ENCODE results near the gene LRGUK.
"Not testable (repeated sequence)": the region's sequence is repeated elsewhere in the genome, so short reads cannot be mapped to it uniquely, and the experiment has no call there.

LRGUK gene

DNA sequence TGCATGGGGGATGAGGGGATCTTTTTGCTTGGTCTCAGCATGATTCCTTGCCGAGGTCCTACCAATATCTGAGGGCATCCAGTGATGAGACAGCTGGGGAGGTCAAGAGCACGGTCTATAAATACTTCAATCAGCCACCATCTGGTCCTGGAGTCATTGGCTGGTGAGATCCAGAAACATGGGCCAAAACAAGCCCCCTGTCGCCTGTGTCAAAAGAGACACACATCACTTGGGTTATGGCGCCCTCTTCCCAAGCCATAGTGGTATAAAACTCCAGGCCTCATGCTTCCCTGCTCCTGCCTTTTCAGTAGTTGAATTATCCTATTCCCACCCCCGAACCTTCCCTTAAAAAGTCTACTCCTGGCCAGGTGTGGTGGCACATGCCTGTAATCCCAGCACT is 128.7 kb downstream of the LRGUK start:
- DNase-seq: no peak

DNA sequence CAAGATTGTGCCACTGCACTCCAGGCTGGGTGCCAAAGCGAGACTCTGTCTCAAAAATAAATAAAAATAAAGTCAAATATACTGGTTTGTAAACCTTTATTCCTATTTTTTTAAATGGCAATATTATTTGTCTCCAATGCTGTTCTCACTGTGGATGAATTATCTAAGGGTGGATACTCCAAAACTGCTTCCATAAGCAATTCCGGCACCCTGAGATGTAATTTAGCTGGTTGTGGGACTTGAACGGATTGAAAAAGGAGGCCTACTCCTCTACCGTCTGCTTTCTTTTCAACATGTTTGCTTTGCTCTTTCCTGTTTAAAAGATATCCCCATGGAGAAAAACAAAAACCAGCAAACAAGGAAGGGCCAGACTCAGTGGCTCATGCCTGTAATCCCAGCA is 135.2 kb downstream of the LRGUK start:
- no peak for DNase-seq

DNA sequence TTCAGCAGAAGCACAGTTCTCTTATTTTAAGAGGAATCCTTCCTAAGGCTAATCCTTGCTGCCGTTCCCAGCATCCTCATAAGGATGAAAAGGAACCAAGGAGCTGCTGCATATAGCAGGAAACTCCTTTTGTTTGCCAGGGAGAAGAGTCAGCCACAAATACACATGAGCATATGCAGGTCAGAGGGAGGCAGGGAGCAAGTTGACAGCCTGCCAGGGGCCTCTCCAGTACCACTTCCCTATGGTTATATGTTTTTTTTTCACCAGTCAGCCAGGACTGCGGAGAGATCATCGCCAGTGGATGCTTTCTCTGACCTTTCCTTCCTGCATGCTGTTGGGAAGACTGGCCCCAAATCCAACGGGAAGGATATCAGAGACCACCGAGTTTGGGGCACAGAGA is 149.8 kb downstream of the LRGUK start:
- DNase-seq: no peak

DNA sequence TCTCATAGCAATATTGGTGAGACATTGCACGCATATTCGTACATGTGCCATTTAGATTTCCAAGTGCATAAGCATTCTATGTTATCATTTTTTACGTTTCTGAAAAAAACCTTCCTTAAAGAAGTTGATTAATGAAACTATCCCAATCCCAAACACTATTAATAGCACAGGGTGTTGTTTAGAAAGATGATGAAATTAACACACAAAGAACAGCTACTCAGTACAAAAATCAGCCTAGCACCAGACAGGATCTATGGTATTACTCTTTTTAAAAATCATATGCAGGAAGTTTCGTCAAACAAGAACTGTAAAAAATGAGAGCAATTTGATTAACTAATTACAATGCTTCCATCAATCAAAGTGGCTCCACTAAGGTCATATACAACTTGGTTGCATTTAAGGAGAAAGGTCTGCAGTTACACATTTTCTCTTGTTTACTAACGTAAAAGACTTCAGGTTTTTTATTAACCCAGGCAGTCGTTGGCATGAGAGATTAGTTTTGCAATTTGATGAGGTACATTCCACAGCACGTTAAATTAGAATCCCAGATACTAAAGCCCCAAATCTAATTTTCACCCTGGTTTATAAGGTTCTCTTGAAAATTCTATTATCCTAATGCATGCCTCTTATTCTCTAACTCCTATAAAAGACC is 151.5 kb downstream of the LRGUK start:
- DNase-seq: no peak

DNA sequence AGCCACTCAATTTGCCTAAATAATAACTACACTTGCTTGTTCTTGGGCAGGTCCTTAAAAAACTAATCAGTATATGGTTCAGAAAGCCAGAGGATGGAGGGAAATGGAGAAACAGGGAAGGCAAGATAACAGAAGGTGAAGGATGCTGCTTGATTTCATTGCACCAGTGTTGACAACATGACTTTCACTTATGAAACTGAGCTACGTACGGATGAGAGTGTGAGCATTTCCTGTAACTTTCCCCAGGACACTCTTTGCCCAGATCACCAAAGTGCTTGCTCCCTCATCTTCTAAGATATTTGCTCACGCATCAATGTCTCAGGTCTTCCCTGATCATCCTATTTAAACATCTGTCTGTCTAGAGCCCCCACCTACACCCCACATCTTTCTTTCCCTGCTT is 152.2 kb downstream of the LRGUK start:
- no peak for DNase-seq

DNA sequence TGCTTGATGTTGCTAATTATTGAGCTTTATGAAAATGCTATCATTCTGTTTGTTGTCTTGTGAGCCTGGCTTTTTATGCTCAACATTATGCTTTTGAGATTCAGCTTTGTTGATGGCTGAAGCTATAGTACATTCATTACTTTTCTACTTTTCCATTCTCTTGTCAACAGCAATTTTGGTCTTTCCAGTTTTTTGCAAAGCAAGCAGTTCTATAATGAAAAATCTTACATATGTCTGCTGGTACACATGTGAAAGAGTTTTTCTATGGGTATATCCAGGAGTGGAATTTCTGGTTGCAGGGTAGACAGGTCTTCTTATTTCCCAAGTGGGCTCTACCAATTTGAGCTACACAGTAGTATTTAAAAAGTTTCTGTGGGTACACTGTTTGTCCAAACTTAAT is 152.8 kb downstream of the LRGUK start:
- no peak for DNase-seq

DNA sequence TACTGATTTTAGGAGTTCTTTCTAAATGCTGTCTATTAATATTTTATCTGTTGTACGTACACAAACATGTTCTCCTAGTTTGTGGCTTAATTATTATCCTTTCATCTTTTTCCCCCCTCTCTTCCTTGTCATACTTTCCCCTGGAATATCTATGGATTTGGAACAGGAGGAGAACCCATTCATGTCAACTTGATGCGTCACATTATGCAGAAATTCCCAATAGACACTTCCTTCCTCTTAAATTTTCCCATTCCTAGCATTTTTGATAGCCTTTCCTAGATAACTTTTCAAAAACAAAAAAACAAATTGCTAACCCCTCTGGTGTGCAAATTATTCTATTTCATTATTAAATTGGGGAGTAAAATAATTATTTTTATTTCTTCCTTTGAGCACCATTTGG is 153.4 kb downstream of the LRGUK start:
- DNase-seq: no peak

DNA sequence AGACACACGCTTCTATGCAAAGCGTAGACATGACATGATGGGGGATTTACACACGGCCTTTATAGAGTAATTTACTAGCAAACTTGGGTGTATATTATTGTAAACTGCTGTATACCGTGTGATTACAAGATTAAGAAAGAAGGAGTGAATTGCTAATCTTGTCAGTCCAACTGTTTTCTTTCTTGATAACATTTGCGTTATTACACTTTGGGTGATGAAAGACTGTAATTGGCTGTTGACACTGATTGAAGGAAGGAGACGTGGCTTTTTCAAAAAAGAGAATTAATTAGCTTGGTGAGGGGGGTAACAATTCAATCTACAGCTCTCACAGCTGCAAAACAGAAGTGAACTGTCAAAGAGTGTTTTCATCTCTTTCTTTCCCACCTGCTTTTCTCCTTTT is 156.9 kb downstream of the LRGUK start:
- no peak for DNase-seq

DNA sequence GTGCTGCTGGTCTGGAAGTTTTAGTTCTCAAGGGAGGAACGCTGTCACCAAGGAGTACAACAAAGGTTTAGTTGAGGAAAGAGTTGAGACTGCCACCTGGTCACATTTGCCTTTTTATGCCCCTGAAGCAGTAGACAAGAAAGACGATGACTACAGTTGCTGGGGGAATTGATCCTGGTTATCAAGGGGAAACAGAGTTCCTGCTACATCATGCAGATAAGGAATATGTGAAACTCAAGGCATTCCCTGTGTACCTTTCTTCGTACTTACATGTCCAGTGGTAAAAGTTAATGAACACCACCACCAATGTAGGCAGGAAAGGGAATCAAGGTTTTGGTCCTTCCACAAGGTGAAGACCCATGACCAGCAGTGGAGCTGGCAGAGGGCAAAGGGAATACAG is 157.8 kb downstream of the LRGUK start:
- no peak for DNase-seq

DNA sequence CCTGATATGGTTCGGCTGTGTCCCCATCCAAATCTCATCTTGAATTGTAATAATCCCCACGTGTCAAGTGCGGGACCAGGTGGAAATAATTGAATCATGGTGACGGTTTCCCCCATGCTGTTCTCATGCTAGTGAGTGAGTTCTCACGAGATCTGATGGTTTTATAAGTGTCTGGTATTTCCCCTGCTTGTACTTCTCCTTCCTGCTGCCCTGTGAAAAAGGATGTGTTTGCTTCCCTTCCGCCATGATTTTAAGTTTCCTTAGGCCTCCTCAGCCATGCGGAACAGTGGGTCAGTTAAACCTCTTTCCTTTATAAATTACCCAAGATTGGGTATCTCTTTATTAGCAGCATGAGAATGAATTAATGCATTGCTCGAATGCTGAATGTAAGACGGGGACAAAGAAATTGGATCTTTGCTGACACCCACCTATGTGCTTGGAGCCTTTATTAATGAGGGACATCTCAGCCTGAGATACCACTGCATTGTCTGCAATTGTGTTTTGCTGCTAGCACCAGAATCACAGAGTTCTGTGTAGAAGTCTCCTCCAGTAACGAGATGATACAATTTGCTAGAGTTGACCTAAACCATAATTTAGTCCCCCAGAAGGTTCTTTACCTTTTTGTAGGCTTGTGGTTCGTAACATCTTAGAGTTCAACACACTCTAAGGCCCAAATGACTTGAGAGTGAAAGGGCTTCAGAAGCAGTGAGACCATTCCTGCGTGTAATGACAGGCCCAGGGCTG is 160.9 kb downstream of the LRGUK start:
- no peak for DNase-seq

DNA sequence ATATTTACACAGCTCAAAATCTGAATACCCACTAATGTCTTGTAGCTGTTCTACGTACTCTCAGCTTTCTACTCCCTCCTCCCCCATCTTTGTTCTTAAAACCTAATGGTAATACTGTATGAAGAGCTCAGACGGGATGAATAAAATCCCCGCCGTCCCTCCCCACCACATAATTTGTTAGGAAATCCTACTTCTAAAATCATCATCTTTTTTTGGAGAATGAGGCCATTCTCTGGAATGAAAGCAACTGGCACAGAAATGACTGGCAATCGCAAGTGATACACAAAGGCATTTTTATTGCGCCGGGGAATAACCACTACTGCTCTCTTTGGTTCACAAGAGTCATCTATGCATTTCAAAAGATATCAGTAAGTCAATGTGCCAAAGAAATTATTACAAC is 162.3 kb downstream of the LRGUK start:
- no peak for DNase-seq

DNA sequence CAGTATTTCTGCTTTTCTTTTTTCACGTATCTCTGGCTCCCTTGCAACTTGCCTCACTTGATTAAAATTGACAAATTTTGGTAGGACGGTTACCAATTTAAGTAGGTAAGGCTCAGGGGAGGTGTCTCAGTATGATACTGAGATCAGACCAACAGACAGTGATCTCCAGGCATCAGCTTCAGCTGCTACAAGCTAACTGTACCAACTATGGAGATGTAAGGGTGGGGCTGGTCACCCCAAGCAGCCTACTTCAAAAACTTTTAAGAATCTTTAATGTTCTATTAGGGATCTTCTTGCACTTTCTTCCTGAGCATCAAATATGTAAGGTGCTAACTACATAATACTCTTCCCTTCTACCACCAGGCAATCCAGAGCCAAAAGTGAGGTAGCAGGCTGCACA is 162.7 kb downstream of the LRGUK start:
- DNase-seq: no peak

DNA sequence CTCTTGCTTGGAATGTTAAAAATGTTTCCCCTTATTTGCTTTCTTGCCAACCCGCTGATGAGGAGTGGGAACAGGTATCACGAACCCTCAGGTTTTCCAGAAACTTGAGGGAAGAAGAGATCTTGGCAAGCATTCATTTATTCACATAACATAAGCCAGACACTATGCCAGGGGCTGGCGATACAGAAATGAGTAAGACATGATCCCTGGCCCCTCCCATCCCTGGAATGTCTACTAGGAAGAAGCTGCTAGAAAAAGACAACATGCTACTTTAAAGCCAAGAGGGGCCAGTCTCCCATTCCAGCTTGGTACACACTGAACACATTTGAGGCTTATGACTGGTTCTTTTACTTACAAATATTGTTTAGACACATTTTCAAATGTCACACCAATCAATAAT is 163.1 kb downstream of the LRGUK start:
- DNase-seq: no peak

DNA sequence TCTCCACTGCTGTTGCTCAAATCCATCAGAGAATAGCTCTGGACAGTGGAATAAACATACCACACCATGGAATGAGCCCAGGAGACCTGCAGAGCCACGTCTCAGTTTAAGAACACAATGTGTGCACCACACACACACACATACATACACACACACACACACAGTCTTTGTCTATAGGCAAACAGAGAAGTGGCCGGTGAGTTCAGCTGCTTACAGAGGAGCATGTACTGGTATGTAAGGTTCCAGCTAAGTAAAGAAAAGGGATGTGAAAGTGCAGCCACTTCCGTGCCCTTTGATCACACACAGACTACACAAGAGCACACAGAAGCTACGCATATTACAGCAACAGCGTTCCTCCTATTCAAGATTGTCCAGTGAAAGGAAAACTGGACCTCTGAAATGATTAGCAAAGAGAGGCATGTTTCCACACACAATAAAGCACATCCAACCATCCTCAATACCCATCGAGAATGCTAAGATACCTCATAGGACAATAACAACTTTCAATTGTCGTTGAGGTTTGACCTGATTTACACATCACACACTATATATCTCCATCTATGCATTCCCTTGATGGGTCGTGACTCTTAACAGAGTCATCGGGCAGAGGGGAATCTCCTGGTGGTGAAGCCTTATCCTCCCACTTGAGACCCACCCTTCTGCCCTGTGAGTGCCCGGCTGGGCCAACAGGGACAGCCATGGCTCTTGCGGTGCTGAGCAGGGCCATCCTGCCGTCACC is 166.0 kb downstream of the LRGUK start:
- DNase-seq: no peak

DNA sequence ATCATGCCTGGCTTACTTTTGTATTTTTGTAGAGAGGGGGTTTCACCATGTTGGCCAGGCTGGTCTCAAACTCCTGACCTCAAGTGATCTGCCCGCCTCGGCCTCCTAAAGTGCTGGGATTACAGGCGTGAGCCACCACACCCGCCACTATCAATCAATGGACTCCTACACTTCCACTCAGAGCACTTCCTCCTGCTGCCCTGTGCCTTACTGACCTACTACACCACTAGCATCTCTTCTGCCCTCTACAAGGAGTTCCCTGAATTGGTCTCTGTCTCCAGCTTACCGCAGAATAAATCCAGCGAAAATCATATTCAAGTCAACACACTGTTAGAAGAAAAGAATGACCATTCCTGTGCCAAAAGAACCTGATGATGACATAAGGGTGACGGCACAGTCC is 168.8 kb downstream of the LRGUK start:
- DNase-seq: not testable (repeated sequence)

DNA sequence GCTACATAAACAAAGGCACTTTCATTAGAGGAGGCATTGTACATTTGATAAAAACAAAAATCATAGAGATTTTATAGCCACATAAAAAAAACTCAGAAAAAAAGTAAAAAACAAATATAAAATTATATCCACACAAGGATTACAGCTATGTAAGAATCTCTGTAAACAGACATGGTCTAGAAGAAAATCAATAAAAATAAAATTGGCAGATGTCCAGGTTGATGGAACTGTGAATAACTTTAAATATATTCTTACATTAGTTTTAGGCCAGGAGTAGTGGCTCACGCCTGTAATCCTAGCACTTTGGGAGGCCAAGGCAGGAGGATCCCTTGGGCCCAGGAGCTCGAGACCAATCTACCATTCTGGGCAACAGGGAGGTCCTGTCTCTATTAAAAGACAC is 170.3 kb downstream of the LRGUK start:
- no peak for DNase-seq

DNA sequence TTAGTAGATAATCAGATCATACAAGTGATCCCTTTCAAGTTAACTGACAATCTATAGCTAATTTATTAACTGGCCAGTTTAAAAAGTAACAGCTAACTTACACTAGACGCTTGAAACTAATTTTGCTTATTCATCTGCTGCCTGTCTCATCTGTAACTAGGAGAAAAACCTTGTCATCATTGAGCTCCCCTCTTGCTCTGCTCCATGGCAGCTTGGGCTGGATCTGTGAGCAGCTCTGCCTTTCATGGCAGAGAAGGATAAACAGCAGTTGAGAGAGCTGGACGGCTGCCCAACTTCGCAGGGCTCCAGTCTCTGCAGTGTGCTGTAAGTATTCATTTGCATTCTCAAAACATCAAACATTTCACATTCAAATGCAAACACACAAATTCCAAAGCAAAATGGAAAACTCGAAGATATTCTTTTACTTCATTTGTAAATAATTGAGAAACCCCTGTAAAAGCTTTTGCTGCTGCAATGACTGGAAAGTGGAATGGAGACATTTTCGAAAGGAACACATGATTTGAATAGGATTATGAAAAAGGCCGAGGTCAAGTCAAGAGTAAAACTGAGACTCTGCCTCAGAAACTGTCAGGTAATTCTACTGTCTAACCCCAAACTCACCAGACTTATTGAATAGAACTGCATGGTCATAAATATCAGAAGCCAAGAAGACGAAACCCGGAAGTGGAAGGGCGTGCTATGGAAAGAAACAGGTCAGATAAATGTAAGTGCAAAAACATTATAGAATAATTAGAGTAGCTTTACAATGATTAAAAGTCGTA is 172.0 kb downstream of the LRGUK start:
- DNase-seq: no peak

DNA sequence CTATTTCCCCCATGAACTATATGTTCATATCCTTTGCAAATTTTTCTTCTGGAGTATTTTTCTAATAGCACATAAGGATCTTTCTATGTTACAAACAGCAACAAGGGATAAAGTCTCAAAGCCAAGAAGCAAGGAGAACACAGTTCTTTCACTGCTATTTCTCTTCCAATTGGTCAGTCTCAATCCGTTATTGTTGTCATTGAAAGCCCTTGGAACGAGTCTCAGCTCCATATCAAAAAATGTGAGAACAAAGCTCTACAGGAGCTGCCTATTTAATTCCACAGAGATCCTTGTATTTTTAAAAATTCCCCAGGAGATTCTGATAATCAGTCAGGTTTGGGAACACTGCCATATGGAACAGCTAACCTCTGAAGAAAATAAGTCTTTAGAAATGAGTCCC is 173.8 kb downstream of the LRGUK start:
- no peak for DNase-seq

DNA sequence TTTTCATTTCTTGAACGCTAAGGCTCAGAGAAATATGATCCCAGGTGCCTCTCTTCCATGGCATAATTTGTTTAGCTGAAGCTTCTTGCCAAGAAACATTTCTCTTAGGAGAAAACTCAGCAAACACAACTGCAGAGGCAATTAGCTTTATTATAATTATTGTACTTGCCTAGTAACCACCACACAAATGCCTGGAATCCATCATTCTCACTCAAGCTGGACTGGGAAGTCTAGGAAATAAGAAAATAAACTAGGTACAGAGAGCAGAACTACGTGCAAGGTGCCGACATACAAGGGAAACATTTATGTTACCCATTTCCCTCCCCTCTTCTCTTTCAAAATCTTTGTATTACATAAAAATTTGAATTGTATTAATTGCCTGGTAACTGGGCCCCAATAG is 174.5 kb downstream of the LRGUK start:
- no peak for DNase-seq

DNA sequence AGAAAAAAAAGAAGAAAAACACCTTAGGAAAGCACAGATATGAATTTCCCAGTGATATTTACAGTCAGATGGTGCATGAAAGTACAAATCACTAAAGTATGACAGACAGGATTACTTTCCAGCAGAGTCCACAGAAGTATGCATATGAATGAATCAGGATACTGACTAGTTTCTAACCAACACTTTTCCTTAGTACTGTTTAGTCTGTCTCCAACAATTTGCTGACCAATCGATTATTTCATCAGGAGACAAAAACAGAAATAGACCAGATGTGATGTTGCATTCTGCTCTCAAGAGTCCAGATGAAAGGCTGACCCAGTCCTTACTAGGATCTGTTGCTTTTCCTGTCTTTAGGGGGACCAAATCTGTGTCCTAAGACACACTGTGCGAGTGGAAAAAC is 175.0 kb downstream of the LRGUK start:
- DNase-seq: no peak

DNA sequence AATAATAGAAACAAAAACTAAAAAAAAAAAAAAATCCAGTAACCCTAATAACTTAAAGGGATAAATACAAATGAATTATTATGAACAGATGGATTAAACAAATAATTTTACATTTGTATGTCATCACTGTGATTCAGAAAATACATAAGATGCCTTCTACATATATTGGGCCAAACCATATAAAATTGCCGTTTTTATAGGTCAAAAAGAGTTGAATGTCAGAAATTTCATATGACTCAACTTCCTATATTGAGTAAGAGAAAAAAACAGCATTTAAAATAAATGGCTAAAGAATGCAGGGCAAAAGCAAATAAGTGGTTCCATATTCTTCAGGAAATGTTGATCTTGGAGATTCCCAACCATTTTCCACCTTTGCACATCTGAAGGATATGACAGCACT is 180.2 kb downstream of the LRGUK start:
- DNase-seq: no peak

DNA sequence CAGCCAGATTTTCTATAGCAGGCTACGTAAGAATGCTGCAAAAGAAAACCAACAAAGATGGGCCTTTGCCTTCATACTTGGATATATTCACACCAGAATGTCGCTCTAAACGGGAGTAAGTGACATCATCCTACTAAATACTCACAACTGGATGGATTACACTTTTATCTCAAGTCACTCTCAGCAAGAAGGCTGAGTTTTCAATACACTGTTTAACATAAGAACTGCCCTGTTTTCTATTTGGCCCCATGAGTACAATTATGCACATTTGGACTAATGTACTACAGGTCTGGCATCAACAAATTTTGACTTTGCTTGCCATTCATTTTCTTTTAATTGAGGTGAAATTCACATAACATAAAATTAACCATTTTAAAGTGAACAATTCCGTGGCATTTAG is 181.4 kb downstream of the LRGUK start:
- no peak for DNase-seq

DNA sequence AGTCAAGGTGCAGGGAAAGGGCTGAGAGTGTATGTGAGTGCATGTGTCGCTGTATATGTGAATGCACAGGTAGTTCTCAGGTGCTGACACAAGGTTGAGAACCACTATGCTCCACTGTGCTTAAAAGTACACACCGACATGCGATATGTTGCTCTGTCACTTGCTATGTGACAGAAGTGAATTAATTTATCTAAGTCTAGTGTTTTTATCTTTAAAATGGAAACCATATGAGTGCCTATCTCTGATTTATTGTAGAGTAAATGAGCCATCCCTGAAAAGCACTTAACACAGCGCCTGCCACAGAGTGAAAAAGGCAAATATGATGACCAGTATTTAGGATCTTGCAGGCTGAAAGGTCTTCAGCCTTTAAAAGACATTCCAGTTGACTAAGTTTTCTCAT is 184.7 kb downstream of the LRGUK start:
- no peak for DNase-seq

DNA sequence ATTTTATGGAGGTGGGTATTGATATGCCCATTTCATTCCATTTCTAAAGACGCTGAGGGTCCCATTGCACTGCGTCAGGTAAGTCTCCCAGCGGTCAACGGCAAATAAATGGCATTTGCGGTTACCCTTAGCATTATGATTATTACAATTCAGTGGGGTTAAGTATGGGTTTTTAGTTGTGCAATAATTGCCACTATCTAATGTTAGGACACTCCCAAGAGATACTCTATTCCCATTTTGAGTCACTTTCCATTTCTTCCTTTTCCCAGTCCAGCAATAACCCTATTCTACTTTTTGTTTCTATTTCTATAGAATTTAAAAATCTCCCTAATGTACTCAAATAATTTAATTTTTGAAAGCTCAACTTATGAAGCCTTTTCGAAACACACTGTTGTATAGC is 185.6 kb downstream of the LRGUK start:
- DNase-seq: no peak

Measured in T1000 (cell line).